ENCODE results near the gene CNGA1.

The CNGA1 gene

DNA sequence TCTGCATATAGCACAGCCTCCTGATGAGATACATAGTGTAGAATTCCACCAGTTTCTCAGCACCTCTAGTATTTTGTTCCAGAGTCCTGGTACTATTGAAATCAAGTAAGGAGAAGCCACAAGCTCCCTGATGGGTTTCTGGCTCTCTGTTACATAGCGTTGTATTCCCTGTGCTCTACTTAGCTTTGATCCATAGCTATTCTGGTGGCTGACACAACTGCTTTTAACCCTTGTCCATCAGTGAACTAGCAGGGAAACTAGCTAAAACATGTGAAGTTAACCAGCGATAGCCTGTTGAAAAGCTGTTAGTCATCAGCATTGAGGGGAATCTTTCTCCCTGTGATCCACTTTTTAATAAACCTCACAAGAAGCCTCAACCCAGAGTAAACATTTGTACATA lies 27.0 kb upstream of the CNGA1 start:
- Histone ChIP-seq H3K4me3 (ENCODE audit: low read depth, low read length) (no peak overlapping the region), H3K4me1 (ENCODE audit: control insufficient read depth, insufficient read depth, low read length) (peaks cover 15% of the 10 kb centered on the region), H3K9me3 (ENCODE audit: control insufficient read depth, insufficient read depth, low read length) (no peaks in the 10 kb centered on the region), H3K27ac (ENCODE audit: low read depth, low read length) (no peak overlapping the region), H3K27me3 (ENCODE audit: control insufficient read depth, insufficient read depth, low read length) (no peaks in the 10 kb centered on the region), H3K36me3 (ENCODE audit: control insufficient read depth, insufficient read depth, low read length) (no peaks in the 10 kb centered on the region), H3K9ac (ENCODE audit: low read depth, low read length) (no peak overlapping the region)

DNA sequence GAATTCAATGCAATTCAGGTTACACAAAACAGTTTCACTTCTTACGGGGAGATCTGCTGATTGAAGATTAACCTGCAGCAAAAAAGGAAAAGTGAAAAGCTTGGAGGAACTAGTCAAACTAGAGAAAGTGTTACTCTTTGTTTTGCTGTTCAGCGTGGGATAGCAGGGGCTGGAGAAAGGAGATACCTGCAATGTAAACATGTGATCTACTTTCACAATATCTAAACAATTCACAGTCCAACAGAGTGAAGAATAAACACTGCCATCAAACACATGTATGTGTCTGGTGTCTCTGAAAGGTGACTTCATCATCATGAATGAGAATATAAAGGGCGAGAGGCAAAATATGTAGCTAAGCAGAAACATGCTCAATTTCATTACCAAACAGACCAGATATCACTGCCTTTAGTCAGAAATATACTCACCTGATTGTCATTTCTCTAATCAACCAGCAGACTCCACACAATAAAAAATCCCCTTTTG lies 26.5 kb upstream of the CNGA1 start:
- H3K9ac ChIP-seq (ENCODE audit: low read depth, low read length): no peak overlapping the region
- no peak overlapping the region for H3K4me3 ChIP-seq (ENCODE audit: low read depth, low read length)
- peaks cover 15% of the 10 kb centered on the region for H3K4me1 ChIP-seq (ENCODE audit: control insufficient read depth, insufficient read depth, low read length)
- no peaks in the 10 kb centered on the region for H3K36me3 ChIP-seq (ENCODE audit: control insufficient read depth, insufficient read depth, low read length)
- H3K27me3 ChIP-seq (ENCODE audit: control insufficient read depth, insufficient read depth, low read length): no peaks in the 10 kb centered on the region
- H3K27ac ChIP-seq (ENCODE audit: low read depth, low read length): no peak overlapping the region
- no peaks in the 10 kb centered on the region for H3K9me3 ChIP-seq (ENCODE audit: control insufficient read depth, insufficient read depth, low read length)

DNA sequence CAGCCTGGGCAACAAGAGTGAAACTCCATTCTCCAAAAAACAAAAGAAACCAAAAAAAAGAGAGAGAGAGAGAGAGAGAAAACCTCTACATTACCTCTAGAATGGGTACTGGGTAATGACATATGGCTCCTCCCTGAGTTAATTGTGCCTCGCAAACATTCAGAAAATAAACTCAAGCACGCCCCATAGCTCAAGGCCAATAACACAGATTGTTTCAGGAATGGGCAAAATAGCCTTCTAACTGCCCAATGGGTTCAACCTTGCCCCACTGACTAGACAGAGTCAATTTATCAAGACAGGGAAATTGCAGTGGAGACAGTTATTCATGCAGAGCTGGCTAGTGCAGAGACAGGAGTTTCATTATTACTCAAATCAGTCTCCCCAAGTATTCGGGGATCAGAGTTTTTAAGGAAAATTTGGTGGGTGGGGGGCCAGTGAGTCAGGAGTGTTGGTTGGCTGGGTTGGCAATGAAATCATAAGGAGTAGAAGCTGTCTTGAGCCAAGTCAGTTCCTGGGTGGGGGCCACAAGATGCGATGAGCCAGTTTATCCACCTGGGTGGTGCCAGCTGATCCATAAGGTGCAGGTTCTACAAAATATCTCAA lies 25.2 kb upstream of the CNGA1 start:
- H3K9me3 ChIP-seq (ENCODE audit: control insufficient read depth, insufficient read depth, low read length): no peaks in the 10 kb centered on the region
- H3K4me1 ChIP-seq (ENCODE audit: control insufficient read depth, insufficient read depth, low read length): peaks cover 15% of the 10 kb centered on the region
- no peak overlapping the region for H3K9ac ChIP-seq (ENCODE audit: low read depth, low read length)
- H3K27me3 ChIP-seq (ENCODE audit: control insufficient read depth, insufficient read depth, low read length): no peaks in the 10 kb centered on the region
- no peak overlapping the region for H3K4me3 ChIP-seq (ENCODE audit: low read depth, low read length)
- H3K36me3 ChIP-seq (ENCODE audit: control insufficient read depth, insufficient read depth, low read length): no peaks in the 10 kb centered on the region
- H3K27ac ChIP-seq (ENCODE audit: low read depth, low read length): no peak overlapping the region

DNA sequence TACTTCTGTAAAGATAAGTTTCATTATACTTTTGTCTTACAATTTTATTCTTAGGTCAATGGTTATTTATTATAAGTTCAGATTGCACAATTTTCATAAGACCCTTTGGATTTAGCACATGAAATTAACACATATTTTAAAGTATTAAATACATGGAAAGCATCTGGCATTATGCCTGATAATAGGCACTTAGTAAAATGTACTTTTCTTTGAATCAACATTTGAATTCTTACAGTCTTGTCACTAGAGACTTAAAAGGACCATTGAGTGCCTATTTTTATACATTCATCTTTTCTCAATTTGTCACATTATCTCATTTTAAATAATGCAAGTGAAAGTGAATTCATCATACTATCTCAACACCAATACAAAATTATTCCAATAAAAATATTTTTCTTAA lies 23.1 kb upstream of the CNGA1 start:
- Histone ChIP-seq H3K9ac (ENCODE audit: low read depth, low read length) (no peak overlapping the region), H3K9me3 (ENCODE audit: control insufficient read depth, insufficient read depth, low read length) (no peaks in the 10 kb centered on the region), H3K27ac (ENCODE audit: low read depth, low read length) (no peak overlapping the region), H3K4me3 (ENCODE audit: low read depth, low read length) (no peak overlapping the region), H3K36me3 (ENCODE audit: control insufficient read depth, insufficient read depth, low read length) (peaks cover 9% of the 10 kb centered on the region), H3K4me1 (ENCODE audit: control insufficient read depth, insufficient read depth, low read length) (peaks cover 15% of the 10 kb centered on the region), H3K27me3 (ENCODE audit: control insufficient read depth, insufficient read depth, low read length) (no peaks in the 10 kb centered on the region)

DNA sequence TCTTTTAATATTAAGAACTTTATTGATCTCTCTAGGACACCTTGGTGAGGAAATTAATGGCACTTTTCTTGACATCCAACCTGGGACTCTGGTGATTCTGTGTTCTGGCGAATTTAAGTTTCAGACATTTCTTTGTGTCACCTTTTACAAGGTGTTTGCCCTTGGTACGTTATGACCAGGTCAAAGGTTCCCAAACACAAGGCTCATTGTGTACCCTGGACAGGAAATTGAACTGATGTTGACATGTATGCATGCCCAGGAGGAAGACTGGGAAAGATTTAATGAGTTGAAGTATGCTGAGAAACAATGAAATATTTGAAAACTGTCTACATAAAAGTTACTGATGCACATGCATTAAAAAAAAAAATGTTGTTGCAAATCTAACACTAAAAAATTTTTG lies 22.2 kb upstream of the CNGA1 start:
- Histone ChIP-seq H3K36me3 (ENCODE audit: control insufficient read depth, insufficient read depth, low read length) (peaks cover 9% of the 10 kb centered on the region), H3K4me3 (ENCODE audit: low read depth, low read length) (no peak overlapping the region), H3K27ac (ENCODE audit: low read depth, low read length) (no peak overlapping the region), H3K4me1 (ENCODE audit: control insufficient read depth, insufficient read depth, low read length) (peaks cover 15% of the 10 kb centered on the region), H3K27me3 (ENCODE audit: control insufficient read depth, insufficient read depth, low read length) (no peaks in the 10 kb centered on the region), H3K9ac (ENCODE audit: low read depth, low read length) (no peak overlapping the region), H3K9me3 (ENCODE audit: control insufficient read depth, insufficient read depth, low read length) (no peaks in the 10 kb centered on the region)

DNA sequence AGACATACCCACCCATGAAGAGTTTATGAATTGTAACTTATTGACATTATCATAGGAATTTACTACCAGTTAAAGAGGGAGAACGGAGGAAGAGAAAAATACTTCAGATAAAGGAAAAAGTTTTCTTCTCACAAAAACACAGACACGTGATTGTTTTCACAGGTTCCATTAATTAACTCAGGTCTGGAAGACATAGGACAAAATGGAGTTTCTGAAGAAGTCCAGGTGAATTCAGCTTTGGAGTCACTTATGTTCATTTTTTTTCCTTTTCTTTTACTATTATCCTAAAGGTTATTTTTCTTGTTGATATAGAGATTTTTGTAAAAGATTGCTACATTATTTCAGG lies 20.6 kb upstream of the CNGA1 start:
- Histone ChIP-seq H3K9me3 (ENCODE audit: control insufficient read depth, insufficient read depth, low read length) (no peaks in the 10 kb centered on the region), H3K4me1 (ENCODE audit: control insufficient read depth, insufficient read depth, low read length) (0 out of 2 replicates have a peak, but pooled peaks cover 2% of the 10 kb centered on the region), H3K9ac (ENCODE audit: low read depth, low read length) (no peak overlapping the region), H3K4me3 (ENCODE audit: low read depth, low read length) (no peak overlapping the region), H3K36me3 (ENCODE audit: control insufficient read depth, insufficient read depth, low read length) (peaks cover 9% of the 10 kb centered on the region), H3K27ac (ENCODE audit: low read depth, low read length) (no peak overlapping the region), H3K27me3 (ENCODE audit: control insufficient read depth, insufficient read depth, low read length) (no peaks in the 10 kb centered on the region)

DNA sequence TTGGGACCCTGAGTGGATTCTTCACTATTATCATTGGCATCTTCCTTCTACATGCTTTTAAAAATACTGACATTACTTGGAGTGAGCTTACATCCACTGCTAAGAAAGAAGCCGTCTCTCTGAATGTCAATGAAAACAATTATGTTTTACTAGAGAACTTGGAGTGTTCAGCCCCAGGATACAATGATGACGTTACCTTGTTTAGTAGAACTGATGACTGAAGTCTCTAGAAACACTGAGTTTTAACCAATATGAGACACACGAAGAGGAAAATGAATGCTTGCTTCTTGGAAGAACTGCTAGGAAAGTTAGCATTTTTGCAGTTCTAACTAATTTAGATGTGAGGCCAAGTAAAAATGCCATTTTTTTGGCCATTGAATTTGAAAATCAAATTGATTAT lies 19.5 kb upstream of the CNGA1 start:
- no peak overlapping the region for H3K4me3 ChIP-seq (ENCODE audit: low read depth, low read length)
- H3K4me1 ChIP-seq (ENCODE audit: control insufficient read depth, insufficient read depth, low read length): no peaks in the 10 kb centered on the region
- no peaks in the 10 kb centered on the region for H3K27me3 ChIP-seq (ENCODE audit: control insufficient read depth, insufficient read depth, low read length)
- no peak overlapping the region for H3K9ac ChIP-seq (ENCODE audit: low read depth, low read length)
- no peak overlapping the region for H3K27ac ChIP-seq (ENCODE audit: low read depth, low read length)
- H3K9me3 ChIP-seq (ENCODE audit: control insufficient read depth, insufficient read depth, low read length): no peaks in the 10 kb centered on the region
- peaks cover 9% of the 10 kb centered on the region for H3K36me3 ChIP-seq (ENCODE audit: control insufficient read depth, insufficient read depth, low read length)

DNA sequence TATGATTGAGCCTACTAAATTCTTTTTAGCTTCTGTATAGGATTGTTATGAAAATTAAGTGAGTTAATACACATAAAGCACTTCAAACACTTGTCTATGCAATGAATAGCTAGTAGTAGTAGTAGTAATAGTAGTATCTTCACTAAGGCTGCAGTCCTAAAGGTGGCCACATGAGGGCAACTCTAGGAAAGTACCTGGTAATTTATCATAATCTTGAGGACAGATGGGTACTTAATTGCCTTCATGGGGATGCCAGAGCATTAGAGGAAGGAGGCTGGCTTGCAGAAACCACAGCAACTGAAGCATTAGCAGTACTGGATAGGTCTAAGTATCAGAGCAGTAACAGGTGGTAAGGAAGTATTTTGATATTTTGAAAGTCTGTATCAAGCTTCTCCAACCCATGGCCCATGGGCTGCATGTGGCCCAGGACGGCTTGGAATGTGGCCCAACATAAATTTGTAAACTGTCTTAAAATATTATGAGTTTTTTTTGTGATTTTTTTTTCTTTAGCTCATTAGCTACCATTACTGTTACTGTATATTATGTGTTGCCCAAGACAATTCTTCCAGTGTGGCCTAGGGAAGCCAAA lies 17.4 kb upstream of the CNGA1 start:
- no peak overlapping the region for H3K9ac ChIP-seq (ENCODE audit: low read depth, low read length)
- H3K4me3 ChIP-seq (ENCODE audit: low read depth, low read length): no peak overlapping the region
- H3K27me3 ChIP-seq (ENCODE audit: control insufficient read depth, insufficient read depth, low read length): no peaks in the 10 kb centered on the region
- H3K27ac ChIP-seq (ENCODE audit: low read depth, low read length): no peak overlapping the region
- no peaks in the 10 kb centered on the region for H3K9me3 ChIP-seq (ENCODE audit: control insufficient read depth, insufficient read depth, low read length)
- peaks cover 9% of the 10 kb centered on the region for H3K36me3 ChIP-seq (ENCODE audit: control insufficient read depth, insufficient read depth, low read length)
- H3K4me1 ChIP-seq (ENCODE audit: control insufficient read depth, insufficient read depth, low read length): peaks cover 19% of the 10 kb centered on the region

DNA sequence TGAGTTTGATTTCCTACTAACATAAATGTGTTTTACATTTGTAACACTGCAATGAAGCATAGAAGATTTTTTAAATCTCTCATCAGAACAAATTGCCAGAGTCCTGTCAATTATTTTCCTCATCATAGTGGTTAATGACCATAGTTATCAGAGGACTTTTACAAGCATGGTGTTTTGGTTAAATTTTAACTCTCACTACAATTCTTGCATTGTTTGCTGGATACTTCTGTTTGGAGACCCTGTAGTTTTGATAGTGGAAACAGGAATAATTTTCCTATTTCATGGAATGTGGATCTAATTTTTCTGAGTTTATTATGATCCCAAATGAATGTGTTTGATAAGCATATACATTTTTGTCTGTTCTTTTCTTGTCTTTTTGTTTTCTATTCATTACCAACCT lies 16.9 kb upstream of the CNGA1 start:
- no peaks in the 10 kb centered on the region for H3K9me3 ChIP-seq (ENCODE audit: control insufficient read depth, insufficient read depth, low read length)
- H3K4me3 ChIP-seq (ENCODE audit: low read depth, low read length): no peak overlapping the region
- H3K36me3 ChIP-seq (ENCODE audit: control insufficient read depth, insufficient read depth, low read length): peaks cover 9% of the 10 kb centered on the region
- H3K27me3 ChIP-seq (ENCODE audit: control insufficient read depth, insufficient read depth, low read length): no peaks in the 10 kb centered on the region
- no peak overlapping the region for H3K27ac ChIP-seq (ENCODE audit: low read depth, low read length)
- H3K9ac ChIP-seq (ENCODE audit: low read depth, low read length): no peak overlapping the region
- peaks cover 24% of the 10 kb centered on the region for H3K4me1 ChIP-seq (ENCODE audit: control insufficient read depth, insufficient read depth, low read length)

DNA sequence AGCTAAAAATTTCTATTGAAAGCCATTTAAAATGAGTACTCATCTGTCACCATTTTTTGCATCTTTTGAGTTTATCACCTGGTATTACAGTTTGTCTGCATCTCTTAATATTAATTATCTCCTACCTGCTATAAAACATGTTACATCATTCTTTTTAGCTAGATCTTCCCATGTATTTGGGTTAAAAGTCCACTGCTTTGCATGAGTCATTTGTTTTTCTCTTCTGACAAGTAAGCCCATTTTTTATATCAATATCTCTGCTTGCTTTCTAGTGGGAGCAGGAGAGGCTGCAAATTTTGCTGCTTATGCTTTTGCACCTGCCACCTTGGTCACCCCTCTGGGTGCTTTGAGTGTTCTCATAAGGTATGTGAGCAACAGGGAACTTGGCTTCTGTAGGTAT lies 16.2 kb upstream of the CNGA1 start:
- Histone ChIP-seq H3K27me3 (ENCODE audit: control insufficient read depth, insufficient read depth, low read length) (no peaks in the 10 kb centered on the region), H3K9me3 (ENCODE audit: control insufficient read depth, insufficient read depth, low read length) (no peaks in the 10 kb centered on the region), H3K27ac (ENCODE audit: low read depth, low read length) (no peak overlapping the region), H3K9ac (ENCODE audit: low read depth, low read length) (no peak overlapping the region), H3K36me3 (ENCODE audit: control insufficient read depth, insufficient read depth, low read length) (peaks cover 12% of the 10 kb centered on the region), H3K4me3 (ENCODE audit: low read depth, low read length) (no peak overlapping the region), H3K4me1 (ENCODE audit: control insufficient read depth, insufficient read depth, low read length) (peaks cover 31% of the 10 kb centered on the region)

DNA sequence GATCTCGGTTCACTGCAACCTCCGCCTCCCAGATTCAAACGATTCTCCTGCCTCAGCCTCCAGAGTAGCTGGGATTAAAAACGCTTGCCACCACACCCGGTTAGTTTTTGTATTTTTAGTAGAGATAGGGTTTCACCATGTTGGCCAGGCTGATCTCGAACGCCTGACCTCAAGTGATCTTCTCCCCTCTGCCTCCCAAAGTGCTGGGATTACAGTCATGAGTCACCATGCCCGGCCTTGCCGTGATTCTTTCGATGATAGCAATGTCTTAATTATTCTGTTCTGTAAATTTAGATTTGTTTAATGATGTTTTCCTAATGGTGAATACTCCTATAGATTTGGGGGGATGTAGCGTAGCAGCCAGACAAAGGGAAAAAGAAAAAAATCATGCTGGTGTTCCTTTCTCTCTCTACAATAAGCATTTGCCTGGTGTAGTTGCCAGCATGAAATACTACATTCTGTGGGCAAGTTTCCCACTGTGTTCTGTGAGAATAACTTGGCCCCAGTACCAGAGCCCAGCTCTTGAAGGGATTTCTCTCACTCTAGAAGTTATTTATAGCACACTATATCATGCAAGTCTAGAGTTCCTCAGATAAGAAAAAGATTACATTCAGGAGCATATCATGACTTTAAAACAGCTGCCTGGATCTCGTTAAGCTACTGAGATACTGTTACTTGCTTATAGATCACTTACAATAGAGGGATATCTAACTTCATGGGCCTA lies 15.5 kb upstream of the CNGA1 start:
- Histone ChIP-seq H3K9ac (ENCODE audit: low read depth, low read length) (no peak overlapping the region), H3K4me3 (ENCODE audit: low read depth, low read length) (no peak overlapping the region), H3K27ac (ENCODE audit: low read depth, low read length) (no peak overlapping the region), H3K4me1 (ENCODE audit: control insufficient read depth, insufficient read depth, low read length) (peaks cover 38% of the 10 kb centered on the region), H3K36me3 (ENCODE audit: control insufficient read depth, insufficient read depth, low read length) (peaks cover 14% of the 10 kb centered on the region), H3K27me3 (ENCODE audit: control insufficient read depth, insufficient read depth, low read length) (no peaks in the 10 kb centered on the region), H3K9me3 (ENCODE audit: control insufficient read depth, insufficient read depth, low read length) (no peaks in the 10 kb centered on the region)
